Peyer's patch (tissue), 4 donors: ENCODE results near the gene CD96.

Experiments
- CTCF ChIP-seq, 6 experiments: fragments of 450-650 bp in 4 of 6; fragments of 200-600 bp in 2 of 6; sonication (generic) in 1 of 6; IDR thresholded peaks; one replicate each; pipeline ENCODE4 v1.5.1; 2017 to 2019; ENCODE audit warnings: antibody characterized with exemption in 6 of 6, mild to moderate bottlenecking in 3 of 6, moderate library complexity in 1 of 6
- POLR2A ChIP-seq, 2 donors: fragments of 450-650 bp; IDR thresholded peaks; one replicate each; pipeline ENCODE4 v1.5.1; 2017; ENCODE audit warnings: antibody characterized with exemption in 2 of 2, mild to moderate bottlenecking in 2 of 2, moderate library complexity in 2 of 2

GRCh38 chr3:111568911-111569310, 26.9 kb downstream of the CD96 start:
- TF ChIP-seq CTCF (IDR thresholded peaks at IDR 0.05) (no peak), POLR2A (IDR thresholded peaks at IDR 0.05) (no peak)
